Measurements from ENCODE around the gene CDK1. TPM values are rescaled to one million over a fixed set of nuclear protein-coding genes. Genes with fewer than 3 reads are reported as not detected.
"Not testable (repeated sequence)": the region's sequence is repeated elsewhere in the genome, so short reads cannot be mapped to it uniquely, and the experiment has no call there.

CDK1 gene
- total RNA-seq, 1 donor from 2014 or later = 1.6 TPM

DNA sequence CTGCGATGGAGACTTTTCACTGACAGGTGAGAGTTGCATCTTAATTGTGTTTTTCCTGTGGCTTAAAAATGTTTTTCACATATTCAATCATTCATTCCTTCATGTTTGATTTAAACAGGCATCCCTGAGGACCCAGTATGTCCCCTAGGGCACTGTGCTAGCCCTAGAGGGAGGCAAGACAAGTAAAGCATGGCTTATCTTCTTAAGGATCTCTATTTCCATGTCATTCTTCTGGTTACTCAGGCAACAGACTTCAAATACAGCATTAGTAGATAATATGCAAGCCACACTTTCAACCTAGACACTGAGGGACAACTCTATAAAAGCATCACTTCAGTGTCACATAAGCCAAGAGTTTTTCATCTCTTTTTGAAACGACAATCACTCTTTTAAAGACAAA lies 29.2 kb downstream of the CDK1 start:
- DNase-seq (ENCODE audit: low spot score) (no peak), ATAC-seq (no peak)
- intact Hi-C loops (cut with DNase I) = no loop called here

DNA sequence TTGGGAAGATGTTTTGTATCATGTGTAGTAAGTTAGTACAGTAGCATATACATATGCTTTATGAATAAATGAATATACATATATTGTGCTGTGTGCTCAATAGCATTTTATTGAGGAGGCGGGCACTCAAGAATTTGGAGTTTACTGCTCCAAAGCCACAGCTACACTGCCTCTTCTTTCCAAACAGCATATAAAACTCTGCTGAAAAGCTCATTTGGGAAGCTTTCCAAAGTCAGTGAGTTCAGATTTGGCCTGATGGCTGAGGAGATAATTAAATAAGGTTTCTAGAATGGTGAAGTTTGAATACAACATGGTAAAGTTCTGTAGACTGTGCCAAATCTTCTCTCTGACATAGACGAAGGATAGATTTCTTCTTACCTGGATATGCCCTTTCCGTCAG lies 29.8 kb downstream of the CDK1 start:
- intact Hi-C loops (cut with DNase I) = no loop called here
- no peak for DNase-seq (ENCODE audit: low spot score)
- ATAC-seq = no peak

DNA sequence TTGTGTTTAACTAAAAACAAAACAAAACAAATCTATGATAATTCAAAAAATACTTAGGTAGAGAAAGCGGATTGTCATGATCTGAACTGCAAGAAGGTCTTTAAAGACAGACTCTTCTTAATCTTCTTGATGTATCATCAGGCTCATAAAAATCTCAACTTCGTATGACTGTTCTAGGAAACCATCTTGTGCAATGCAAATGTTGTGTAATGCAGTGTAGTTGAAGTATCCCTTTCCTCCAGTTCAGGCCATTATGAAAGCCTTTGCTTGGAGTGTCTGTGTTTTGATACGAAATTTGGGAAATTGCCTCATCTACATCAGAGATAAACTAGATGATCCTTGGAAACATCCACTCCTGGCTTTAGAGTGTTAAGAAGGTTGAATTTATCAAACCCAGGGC lies 30.9 kb downstream of the CDK1 start:
- ATAC-seq (no peak), DNase-seq (ENCODE audit: low spot score) (no peak)
- intact Hi-C loops (cut with DNase I) = no loop called here

DNA sequence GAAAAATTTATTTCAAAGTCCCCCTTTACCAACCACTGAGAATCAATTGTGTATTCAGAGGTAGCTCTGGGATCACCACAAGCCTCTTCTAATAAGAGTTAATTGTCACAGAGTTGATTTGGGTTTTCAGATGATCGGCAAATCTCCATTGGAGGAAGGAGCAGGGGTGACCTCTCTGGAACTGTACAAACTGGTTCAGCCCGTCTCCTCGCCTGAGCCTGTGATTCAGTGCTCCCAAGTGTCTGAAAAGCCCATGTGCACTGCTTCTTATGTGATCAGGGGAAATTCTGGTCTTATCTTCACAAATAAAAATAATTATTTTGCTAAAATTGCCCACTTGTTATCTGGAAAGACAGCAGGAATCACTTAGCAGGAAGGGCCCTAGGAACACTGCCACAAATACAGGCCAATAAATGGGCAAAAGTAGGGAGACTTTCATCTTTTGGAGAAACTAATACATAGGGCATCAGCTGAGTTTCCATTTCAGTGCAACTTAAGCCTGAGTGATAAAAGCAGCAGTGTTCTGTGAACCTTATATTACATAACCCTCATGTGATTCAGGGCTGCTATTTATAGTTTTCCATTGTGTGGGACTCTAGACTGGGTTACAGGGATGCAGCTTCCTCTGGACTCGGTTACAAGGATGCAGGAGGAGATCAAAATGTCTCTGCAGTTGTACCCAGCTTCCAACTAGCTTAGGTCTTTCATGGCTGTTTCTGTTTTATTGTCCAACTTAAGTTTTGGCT lies 32.3 kb downstream of the CDK1 start:
- intact Hi-C loops (cut with DNase I) = loop anchor here (10.0 kb wide), 1 partner anchor 474 kb away; no protein-coding TSS in a partner anchor
- DNase-seq (ENCODE audit: low spot score) = no peak
- ATAC-seq = peak; percentile 94

DNA sequence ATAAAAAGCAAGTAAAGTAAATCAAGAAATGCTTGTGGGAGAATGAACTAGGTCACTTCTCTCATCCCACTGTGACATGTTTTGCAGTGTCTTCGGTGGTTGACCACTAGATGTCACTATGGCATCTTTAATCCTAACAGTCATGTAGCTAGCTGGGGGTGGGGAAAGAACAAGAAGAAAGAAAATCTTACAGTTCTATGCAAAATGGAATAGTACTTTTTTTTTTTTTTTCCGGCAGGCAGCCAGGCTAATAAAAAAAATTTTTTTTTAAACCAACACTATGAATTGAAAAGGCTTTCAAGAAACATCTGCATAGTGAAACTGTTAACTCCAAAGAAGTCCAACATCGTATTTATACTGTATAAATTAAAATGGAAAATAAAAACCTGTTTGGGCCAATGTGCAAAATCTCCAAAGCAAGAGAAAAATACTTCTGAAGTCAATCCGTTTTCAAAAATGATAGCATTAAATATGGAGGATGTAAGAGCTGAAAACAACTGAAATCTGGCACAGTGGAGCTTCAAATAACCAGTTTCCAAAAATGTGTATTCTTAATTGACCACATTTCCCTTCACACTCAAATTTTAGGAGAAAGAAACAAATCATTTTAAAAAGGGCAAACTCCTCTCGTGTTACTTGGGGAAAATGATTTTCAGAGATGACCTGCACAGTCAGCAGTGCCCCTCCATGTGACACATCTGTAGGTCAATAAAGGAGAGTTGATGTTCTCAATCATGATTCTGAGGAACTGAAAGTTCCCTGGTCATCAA lies 38.5 kb downstream of the CDK1 start:
- intact Hi-C loops (cut with DNase I) = loop anchor here (10.0 kb wide), 1 partner anchor 468 kb away; no protein-coding TSS in a partner anchor
- peak; percentile 97 for ATAC-seq
- no peak for DNase-seq (ENCODE audit: low spot score)

DNA sequence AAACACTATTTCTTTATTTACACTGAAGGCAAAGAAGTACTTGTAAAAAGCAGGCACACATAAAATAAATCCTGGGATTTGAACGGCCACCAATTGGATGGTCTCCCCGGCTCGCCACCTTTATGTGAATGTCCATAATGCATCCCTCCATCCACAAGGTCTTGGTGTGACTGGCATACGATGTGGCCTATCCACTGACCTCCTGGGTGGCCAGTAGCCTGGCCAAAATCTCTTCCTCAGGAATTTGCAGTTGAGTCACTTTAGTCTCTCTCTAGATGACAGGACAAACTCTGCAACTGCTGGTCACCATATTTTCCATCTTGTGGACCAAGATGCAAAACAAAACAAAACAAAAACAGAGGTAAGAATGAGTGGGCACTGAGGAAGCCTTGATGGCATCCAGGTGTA lies 39.1 kb downstream of the CDK1 start:
- intact Hi-C loops (cut with DNase I) = loop anchor here (10.0 kb wide), 1 partner anchor 467 kb away; no protein-coding TSS in a partner anchor
- no peak for DNase-seq (ENCODE audit: low spot score)

DNA sequence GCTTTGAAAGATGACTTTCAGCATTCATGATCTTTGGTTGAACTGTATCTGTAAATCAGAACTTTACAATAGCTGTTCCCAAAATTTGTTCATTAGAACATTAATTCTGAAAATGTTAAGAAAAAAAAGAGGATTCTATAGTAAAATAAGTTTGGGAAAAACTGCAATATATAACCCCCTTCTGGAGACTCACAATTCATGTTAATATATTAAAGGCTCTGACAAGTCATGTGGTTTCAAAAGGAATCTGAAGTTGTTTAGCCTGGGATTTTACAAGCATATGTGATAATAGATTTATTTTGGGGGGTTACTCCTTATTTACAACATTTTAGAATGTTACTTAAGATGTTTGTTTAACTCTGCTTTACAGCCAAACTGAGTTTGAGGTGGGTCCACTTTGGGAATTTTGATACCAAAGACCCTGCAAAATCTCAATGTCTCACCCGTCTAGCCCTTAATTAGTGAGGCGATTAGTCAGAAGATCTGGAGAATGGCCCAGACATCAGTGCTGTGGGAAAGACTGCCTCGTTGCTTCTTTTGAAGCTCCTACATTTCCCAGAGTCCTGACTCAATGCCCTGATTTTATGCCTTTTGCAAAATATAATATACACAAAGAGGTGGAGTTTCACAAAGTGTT lies 40.0 kb downstream of the CDK1 start:
- ATAC-seq (no peak), DNase-seq (ENCODE audit: low spot score) (no peak)
- intact Hi-C loops (cut with DNase I) = loop anchor here (10.0 kb wide), 1 partner anchor 467 kb away; no protein-coding TSS in a partner anchor

More for the DNA sequence above, 39.1 kb downstream of the CDK1 start:
- ATAC-seq = peak; percentile 47

DNA sequence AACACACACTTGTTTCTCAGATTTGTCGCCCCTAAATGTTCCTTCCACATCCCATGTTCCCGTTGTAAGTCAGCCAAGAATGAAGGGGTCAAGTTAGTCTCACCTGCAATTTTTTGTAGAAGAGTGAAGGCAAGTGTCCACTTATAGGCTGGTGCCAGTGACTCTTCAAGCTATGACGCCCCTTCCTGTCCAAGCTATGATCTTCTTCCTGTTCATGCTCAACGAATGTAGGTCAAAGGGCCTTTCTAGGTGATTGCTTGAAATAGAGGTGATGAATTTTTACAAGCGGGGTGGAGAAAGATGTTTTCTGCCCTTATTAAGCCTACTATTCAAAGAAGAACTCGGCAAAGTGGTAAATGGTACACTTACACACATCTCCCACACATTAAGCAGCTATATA lies 41.0 kb downstream of the CDK1 start:
- ATAC-seq (no peak), DNase-seq (ENCODE audit: low spot score) (no peak)
- intact Hi-C loops (cut with DNase I) = loop anchor here (10.0 kb wide), 1 partner anchor 466 kb away; no protein-coding TSS in a partner anchor

DNA sequence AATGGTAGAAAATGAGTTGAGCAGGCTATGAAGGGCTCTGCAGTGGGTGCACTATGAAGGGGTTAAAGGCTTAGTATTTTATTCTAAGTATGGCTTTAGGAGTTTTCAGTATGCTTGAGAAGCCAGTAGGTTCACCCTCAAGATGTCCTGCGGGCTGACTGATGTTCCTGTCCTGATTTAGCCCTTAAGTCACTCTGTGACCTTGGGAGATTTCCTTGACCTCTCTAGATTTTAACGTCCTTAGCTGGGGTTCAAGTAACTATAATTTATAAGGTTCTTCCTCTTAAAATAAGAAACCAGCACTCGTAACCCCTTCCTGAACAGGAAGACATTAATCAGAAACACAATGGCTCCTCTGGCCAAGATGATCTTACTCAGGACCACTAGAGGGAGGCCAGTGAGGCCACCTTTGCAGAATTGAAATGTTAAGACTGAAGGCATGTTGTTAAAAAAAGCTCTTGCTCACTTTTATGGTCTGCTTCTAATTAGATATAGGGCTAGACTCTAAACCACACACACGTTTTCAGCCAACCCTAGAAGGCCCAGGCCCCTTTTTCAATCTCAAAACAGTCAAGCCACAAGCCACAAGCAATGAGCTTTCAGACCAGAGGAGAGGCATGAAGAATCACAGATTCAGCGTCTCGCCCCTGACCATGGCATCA lies 41.9 kb downstream of the CDK1 start:
- intact Hi-C loops (cut with DNase I) = loop anchor here (10.0 kb wide), 1 partner anchor 145 kb away; no protein-coding TSS in a partner anchor
- ATAC-seq = no peak
- no peak for DNase-seq (ENCODE audit: low spot score)

DNA sequence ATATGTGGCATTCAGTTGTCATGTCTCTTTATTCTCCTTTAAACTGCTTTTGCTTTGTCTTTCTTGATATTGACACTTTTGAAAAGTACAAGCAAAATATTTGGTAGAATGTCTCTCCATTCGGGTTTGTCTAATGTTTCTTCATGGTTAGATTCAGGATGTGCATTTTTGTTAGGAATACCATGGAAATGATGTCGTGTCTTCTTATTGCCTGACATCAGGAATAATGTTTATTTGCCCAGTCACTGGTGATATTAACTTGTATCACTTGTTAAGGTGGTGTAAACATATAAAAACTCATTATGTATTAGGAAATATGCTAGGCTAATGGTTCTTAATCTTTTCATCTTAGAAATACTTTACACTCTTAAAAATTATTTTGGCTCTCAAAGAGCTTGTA lies 43.4 kb downstream of the CDK1 start:
- DNase-seq (ENCODE audit: low spot score) (no peak), ATAC-seq (no peak)
- intact Hi-C loops (cut with DNase I) = loop anchor here (10.0 kb wide), 1 partner anchor 143 kb away; no protein-coding TSS in a partner anchor

DNA sequence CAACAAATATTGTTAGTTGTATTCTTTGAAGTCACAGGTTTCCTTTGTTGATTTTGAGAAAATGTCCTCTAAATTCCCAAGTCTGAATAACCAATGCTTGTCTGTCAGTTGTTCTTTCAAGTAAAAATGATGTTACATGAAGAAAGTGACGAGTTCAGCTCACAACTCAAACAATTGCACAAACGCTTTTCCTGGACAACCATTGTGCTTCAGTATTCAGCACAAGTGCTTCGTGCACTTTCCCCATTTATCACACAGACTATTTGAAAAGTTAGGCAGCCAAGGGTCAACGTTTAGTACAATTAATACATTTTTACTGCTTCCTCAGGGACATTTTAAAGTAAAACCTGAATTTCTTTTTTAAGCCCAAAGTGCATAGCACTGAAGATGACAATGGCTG lies 44.5 kb downstream of the CDK1 start:
- DNase-seq (ENCODE audit: low spot score) (no peak), ATAC-seq (no peak)
- intact Hi-C loops (cut with DNase I) = loop anchor here (10.0 kb wide), 1 partner anchor 142 kb away; no protein-coding TSS in a partner anchor

DNA sequence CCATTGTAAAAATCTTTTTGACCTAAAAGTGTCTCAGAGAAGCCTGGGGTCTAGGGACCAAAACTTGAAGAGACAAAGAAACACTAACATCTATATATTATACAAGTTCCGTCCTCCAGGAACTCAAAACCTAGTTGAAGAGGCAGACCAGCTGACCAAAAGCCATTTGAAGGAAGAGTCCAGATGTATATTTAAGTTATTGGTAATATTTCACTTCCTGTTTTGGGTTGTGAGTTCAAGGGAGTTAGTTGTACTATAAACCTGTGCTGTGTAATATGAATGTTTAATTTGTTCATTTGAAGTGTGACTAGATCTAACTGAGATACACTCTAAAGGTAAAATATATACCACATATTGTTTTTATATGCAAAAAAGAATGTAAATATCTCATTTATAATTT lies 45.0 kb downstream of the CDK1 start:
- intact Hi-C loops (cut with DNase I) = loop anchor here (10.0 kb wide), 1 partner anchor 141 kb away; no protein-coding TSS in a partner anchor
- DNase-seq (ENCODE audit: low spot score) (no peak), ATAC-seq (no peak)

DNA sequence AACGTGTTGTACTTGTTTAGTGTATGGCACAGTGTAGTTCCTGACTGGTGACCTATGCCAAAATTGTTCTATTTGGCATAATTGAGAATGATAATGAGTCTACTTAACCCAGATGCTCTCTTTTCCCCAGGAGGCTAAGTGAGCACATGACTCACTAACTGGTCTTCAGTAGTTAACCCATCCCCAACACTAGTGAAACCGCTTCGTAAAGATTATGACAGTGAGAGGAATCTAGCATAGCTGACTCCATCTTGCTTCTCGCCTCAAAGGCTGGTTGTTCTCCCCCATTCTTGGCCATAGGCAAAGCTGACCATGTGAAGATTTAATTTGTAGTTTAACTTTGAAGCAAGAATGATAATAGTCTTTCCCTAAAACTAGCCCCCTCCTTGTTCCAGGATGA lies 47.2 kb downstream of the CDK1 start:
- DNase-seq (ENCODE audit: low spot score) (no peak), ATAC-seq (no peak)
- intact Hi-C loops (cut with DNase I) = loop anchor here (10.0 kb wide), 1 partner anchor 139 kb away; no protein-coding TSS in a partner anchor

DNA sequence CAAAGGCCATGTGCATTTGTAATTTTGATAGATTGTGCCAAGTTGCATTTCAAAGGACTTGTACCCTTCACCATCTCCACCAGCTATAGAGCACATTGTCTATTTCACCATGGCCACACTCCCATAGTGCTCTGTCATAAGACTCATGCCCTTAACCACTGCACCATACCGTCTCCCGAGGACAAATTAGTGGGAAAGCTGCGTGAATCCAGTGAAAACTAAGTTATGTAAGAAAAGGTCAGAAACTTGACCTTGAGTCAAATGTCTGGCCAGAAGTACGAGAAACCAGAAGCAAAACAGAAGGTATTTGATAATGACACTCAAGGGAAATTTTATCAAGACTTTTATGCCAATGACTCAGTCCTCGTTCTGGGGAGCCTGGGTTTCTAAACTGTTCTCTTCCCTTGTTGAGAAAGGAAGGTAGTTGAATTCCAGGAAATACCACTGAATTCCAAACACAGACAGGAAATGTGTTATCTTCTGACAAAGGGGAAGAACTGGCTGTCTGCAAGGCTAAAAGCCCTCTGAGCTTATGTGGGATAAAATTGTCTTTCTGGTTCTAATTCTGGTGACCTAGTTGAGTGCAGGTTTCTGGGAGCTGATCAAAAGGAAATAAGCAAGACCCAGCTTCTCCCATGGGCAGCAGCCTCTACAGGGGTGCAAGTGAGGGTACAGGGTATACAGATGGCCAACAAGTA lies 49.7 kb downstream of the CDK1 start:
- no peak for DNase-seq (ENCODE audit: low spot score)
- peak; percentile 87 for ATAC-seq
- intact Hi-C loops (cut with DNase I) = loop anchor here (10.0 kb wide), 1 partner anchor 137 kb away; no protein-coding TSS in a partner anchor

DNA sequence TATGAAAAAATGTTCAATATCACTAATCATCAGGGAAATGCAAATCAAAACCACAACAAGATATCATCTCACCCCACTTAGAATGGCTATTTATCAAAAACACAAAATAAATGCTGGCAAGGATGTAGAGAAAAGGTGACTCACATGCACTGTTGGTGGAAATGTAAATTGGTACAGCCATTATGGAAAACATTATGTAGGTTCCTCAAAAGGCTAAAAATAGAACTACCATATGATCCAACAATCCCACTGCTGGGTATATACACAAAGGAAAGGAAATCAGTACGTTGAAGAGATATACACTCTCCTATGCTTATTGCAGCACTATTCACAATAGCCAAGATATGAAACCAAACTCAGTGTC lies 50.2 kb downstream of the CDK1 start:
- DNase-seq (ENCODE audit: low spot score) = no peak
- intact Hi-C loops (cut with DNase I) = loop anchor here (10.0 kb wide), 1 partner anchor 136 kb away; no protein-coding TSS in a partner anchor
- ATAC-seq = no peak

DNA sequence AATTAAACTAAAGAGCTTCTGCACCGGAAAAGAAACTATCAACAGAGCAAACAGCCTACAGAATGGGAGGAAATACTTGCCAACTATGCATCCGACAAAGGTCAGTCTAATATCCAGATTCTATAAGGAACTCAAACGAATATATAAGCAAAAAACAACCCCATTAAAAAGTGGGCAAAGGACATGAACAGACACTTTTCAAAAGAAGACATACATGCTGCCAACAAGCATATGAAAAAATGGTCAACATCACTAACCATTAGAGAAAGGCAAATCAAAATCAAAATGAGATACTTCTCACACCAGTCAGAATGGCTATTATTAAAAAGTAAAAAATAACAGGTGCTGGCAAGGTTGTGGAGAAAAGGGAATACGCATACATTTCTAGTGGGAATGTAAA lies 53.9 kb downstream of the CDK1 start:
- ATAC-seq; intact Hi-C loops (cut with DNase I); DNase-seq (ENCODE audit: low spot score): not testable (repeated sequence)

DNA sequence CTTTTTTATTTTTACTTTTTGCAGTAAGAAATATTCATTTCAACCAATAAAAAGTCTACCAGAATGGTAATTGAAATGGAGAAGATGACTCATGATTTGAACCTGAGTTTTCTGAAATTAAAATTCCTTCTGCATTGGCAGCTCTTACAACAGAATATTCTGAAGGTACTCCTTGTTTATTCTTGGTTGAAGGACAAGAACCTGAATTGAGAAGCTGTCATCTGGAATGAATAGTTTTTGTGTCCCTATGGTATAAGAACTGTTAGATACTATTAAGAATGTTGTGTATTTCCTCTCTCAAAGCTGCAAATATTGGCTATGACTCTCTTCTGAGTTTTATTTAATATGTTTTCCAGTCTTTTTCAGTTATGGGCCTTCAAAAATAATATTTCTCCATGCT lies 56.1 kb downstream of the CDK1 start:
- intact Hi-C loops (cut with DNase I) = no loop called here
- no peak for DNase-seq (ENCODE audit: low spot score)
- no peak for ATAC-seq

DNA sequence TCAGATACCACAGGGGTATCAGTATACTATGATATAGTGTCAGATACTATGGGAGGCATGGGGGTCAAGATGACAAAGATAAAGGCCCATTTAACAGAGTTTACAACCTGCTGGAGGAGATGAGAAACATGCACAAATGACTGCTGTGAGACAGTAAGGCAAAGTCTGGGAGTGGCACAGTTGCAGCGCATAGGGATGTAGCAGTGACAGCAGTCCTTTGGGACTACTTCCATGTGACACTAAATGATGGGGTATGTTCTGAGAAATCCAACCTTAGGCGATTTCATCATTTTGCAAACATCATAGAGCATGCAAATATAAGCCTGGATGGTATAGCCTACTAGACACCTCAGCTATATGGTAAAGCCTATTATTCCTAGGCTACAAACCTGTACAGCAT lies 56.8 kb downstream of the CDK1 start:
- ATAC-seq (no peak), DNase-seq (ENCODE audit: low spot score) (no peak)
- intact Hi-C loops (cut with DNase I) = no loop called here
